Measurements from ENCODE around the gene EEF1A2.

DNA sequence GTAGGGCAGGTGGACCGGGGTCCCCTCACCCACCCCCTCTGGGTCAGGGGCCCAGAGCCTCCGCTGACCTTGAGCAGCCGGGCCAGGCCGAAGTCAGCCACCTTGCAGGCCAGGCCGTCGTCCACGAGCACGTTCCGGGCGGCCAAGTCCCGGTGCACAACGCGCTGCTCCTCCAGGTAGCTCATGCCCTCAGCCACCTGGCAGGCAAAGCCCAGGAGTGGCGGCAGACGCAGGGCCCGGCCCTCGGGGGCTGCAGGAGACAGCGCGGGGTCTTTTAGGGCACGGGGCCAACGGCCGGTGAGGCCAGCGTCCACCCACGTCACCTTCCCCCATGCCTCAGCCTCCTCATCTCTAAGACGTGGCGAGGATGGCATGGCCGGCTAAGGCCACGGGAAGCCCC, 42.5 kb upstream of the EEF1A2 start:
- no peak for TF ChIP-seq POLR2A (IDR thresholded peaks at IDR 0.05)
- TF ChIP-seq, protein P1, sequence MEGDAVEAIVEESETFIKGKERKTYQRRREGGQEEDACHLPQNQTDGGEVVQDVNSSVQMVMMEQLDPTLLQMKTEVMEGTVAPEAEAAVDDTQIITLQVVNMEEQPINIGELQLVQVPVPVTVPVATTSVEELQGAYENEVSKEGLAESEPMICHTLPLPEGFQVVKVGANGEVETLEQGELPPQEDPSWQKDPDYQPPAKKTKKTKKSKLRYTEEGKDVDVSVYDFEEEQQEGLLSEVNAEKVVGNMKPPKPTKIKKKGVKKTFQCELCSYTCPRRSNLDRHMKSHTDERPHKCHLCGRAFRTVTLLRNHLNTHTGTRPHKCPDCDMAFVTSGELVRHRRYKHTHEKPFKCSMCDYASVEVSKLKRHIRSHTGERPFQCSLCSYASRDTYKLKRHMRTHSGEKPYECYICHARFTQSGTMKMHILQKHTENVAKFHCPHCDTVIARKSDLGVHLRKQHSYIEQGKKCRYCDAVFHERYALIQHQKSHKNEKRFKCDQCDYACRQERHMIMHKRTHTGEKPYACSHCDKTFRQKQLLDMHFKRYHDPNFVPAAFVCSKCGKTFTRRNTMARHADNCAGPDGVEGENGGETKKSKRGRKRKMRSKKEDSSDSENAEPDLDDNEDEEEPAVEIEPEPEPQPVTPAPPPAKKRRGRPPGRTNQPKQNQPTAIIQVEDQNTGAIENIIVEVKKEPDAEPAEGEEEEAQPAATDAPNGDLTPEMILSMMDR (IDR thresholded peaks at IDR 0.05) = no peak
